ENCODE results near the gene C17orf100.

The C17orf100 gene

DNA sequence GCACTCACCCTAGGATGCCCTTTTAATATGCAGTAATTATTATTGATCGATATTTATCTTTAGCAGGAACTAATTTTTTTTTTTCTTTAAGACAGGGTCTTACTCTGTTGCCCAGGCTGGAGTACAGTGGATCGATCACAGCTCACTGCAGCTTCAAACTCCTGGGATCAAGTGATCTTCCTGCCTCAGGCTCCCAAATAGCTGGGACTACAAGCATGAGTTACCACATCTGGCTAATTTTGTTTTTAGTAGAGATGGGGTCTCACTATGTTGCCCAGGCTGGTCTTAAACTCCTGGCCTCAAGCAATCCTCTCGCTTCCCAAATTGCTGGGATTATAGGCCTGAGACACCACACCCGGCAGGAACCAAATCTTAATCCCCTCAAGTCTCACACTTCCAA, 40.3 kb upstream of the C17orf100 start:
- CTCF ChIA-PET = no interaction called here

DNA sequence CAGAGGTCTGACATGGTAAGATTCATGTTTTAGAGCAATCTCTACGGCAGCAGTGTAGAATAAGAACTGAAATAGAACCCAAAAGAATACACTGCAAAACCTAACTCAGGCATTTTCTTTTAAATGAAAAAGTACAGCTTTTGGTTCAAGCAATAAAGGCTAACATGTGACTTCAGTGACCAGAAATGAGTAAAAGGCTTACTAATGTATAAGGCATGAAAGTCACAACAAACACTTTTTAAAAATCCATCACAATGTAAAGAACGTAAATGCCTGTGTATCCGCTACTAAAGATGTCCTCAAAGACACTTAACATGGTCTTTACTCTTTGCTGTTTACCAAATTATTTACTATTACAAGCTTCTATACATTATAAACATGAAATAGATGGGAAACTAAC, 27.6 kb upstream of the C17orf100 start:
- TF ChIP-seq, protein P1, sequence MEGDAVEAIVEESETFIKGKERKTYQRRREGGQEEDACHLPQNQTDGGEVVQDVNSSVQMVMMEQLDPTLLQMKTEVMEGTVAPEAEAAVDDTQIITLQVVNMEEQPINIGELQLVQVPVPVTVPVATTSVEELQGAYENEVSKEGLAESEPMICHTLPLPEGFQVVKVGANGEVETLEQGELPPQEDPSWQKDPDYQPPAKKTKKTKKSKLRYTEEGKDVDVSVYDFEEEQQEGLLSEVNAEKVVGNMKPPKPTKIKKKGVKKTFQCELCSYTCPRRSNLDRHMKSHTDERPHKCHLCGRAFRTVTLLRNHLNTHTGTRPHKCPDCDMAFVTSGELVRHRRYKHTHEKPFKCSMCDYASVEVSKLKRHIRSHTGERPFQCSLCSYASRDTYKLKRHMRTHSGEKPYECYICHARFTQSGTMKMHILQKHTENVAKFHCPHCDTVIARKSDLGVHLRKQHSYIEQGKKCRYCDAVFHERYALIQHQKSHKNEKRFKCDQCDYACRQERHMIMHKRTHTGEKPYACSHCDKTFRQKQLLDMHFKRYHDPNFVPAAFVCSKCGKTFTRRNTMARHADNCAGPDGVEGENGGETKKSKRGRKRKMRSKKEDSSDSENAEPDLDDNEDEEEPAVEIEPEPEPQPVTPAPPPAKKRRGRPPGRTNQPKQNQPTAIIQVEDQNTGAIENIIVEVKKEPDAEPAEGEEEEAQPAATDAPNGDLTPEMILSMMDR (IDR thresholded peaks at IDR 0.05; ENCODE audit: control extremely low read depth, extremely low read depth, low read depth, missing control alignments) = no peak
- POLR2A ChIA-PET = no interaction called here
- no peak for DNase-seq (ENCODE audit: extremely low spot score)
- CTCF ChIA-PET = interaction anchor here (1.4 to 1.7 kb wide), 2 partner anchors 11 to 17 kb away, joined by 3 to 5 read pairs; no protein-coding TSS in a partner anchor

More for the DNA sequence above, 40.3 kb upstream of the C17orf100 start:
- no peak for DNase-seq (ENCODE audit: extremely low spot score)
- POLR2A ChIA-PET = no interaction called here
- TF ChIP-seq, protein P1 (IDR thresholded peaks at IDR 0.05; ENCODE audit: control extremely low read depth, extremely low read depth, low read depth, missing control alignments) = no peak

DNA sequence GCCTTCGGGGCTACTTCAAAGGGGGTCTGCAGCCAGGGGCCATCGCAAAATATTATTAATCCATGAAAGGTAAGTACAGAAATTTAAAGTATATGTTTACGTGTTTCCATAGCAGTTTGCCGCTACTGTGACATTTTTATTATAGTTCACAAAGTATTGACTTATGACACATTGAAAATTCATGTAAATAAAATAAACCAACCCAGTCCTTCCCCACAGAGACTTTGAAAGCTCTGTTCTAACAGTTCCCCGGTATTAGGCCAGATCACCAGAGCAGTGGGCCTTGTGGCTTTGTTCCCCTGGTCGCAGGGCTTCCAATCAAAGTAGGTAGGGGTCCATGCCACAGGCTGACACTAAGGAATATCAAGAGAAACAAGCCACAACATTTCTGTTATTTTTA, 24.9 kb upstream of the C17orf100 start:
- ChIA-PET CTCF (interaction anchor here (1.5 kb wide), 1 partner anchor 19 kb away, joined by 3 read pairs; no protein-coding TSS in a partner anchor), POLR2A (no interaction called here)
- DNase-seq (ENCODE audit: extremely low spot score) = no peak
- TF ChIP-seq, protein P1 (IDR thresholded peaks at IDR 0.05; ENCODE audit: control extremely low read depth, extremely low read depth, low read depth, missing control alignments) = no peak

DNA sequence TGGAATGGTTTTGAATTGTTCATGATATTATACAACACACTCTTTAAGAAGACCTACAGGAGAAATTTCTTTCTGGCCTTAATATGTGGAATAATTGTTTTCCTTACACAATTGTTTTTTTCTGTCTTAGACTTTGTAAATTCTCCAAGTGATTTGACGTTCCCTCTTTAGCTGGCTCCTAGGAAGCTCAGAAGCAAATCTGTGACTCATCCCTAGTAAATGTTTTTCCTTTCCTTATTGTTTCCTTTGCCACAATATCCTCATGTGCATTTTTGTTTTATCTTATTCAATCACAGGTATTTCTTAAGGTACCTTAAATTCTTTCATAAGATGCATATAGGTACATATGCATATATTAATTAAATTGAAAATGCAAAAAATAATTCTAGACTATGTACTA, 24.5 kb upstream of the C17orf100 start:
- CTCF ChIA-PET = interaction anchor here (1.5 kb wide), 1 partner anchor 19 kb away, joined by 3 read pairs; no protein-coding TSS in a partner anchor

DNA sequence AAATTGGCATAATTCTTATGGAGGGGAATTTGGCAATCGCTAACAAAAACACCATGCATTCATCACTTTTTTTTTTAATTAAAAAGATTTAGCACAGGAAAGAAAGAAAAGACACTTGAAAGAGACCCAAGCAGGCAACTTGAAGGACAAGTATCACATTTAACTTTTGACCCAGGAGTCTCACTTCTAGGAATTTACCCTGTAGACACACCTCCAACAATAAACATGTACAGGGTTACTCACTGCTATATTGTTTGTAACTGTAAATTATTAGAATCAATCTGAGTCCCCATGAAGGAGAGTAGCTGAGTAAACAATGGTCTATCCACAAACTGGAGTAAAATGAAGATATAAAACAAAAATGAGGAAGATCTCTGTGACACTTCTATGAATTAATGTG, 21.2 kb upstream of the C17orf100 start:
- CTCF ChIA-PET = no interaction called here
- DNase-seq (ENCODE audit: extremely low spot score) = no peak
- POLR2A ChIA-PET = no interaction called here
- TF ChIP-seq, protein P1 (IDR thresholded peaks at IDR 0.05; ENCODE audit: control extremely low read depth, extremely low read depth, low read depth, missing control alignments) = no peak

More for the DNA sequence above, 24.5 kb upstream of the C17orf100 start:
- TF ChIP-seq, protein P1 (IDR thresholded peaks at IDR 0.05; ENCODE audit: control extremely low read depth, extremely low read depth, low read depth, missing control alignments) = no peak
- no peak for DNase-seq (ENCODE audit: extremely low spot score)
- POLR2A ChIA-PET = no interaction called here

DNA sequence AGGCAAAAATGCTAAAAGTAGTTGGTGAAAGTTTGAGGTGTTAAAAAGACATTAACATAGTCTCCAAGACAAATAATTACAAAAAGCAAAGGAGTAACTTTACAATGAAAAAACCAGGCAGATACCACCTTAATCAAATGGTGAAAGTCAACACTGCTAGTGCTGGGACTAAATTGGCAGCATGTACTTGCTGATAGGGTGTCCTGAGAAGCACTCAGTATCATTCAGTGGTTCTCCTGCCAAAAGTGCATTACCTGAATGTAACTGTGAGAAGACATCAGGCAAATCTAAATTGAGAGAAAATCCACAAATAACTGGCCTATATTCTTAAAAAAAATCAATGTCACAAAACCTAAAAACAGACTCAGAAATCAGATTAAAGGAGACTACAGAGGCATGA, 19.0 kb upstream of the C17orf100 start:
- POLR2A ChIA-PET = no interaction called here
- CTCF ChIA-PET = no interaction called here
- no peak for DNase-seq (ENCODE audit: extremely low spot score)
- TF ChIP-seq, protein P1 (IDR thresholded peaks at IDR 0.05; ENCODE audit: control extremely low read depth, extremely low read depth, low read depth, missing control alignments) = no peak

DNA sequence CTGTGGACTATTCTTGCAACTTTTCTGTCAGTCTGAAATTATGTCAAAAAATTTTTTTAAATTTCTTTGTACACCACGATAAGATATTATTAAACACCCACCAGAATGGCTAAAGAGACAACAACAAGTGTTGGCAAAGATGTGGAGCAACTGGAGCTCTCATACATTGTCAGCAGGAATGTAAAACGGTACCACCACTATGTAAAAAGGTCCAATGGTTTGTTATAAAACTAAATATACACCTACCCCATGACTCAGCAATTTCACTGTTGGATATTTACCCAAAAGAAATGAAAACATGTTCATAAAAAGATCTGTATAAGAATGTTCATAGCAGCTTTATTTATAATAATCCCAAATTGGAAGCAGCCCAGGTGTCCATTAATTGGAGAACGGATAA, 18.3 kb upstream of the C17orf100 start:
- DNase-seq (ENCODE audit: extremely low spot score) = no peak
- TF ChIP-seq, protein P1 (IDR thresholded peaks at IDR 0.05; ENCODE audit: control extremely low read depth, extremely low read depth, low read depth, missing control alignments) = no peak
- POLR2A ChIA-PET = no interaction called here
- CTCF ChIA-PET = no interaction called here

Data from GM10248 (cell line).